A549 (cell line): ENCODE results near the gene CELF2. TPM values are rescaled to one million over a fixed set of nuclear protein-coding genes. Genes with fewer than 3 reads are reported as not detected.

Source experiments
- ATAC-seq, 2 experiments: fragments of 200-7000 bp in 1 of 2; fragments of >200 bp in 1 of 2; cut with Nextera tagmentation in 1 of 2; cut with Tn5 transposase in 1 of 2; 3 replicates each; pipeline versions ENCODE4 v1.8.0 to v1.9.1; 2018 to 2020; ENCODE audit warnings: mild to moderate bottlenecking in 1 of 2, moderate library complexity in 1 of 2
- CTCF ChIA-PET: fragments of 300-600 bp; sonication (Branson Sonifier 250); formaldehyde crosslinking; extraction: SDS; loops from one replicate; lab custom pipeline; 2021; ENCODE audit warnings: antibody characterized with exemption, inconsistent platforms; lab: Yijun Ruan, JAX
- POLR2A ChIA-PET: fragments of 350-600 bp; formaldehyde crosslinking; extraction: SDS; loops from one replicate; lab custom pipeline; 2021; ENCODE audit warnings: antibody characterized with exemption, inconsistent platforms; lab: Yijun Ruan, JAX
- DNase-seq, 2 experiments: peaks; one replicate each; pipeline versions ENCODE4 v3.0.0 to v3.0.0-alpha.2; 2011 to 2016; ENCODE audit warnings: low read depth in 1 of 2, low spot score in 1 of 2
- FAIRE-seq: peaks from 2 replicates; lab custom pipeline; 2011; peaks lifted over from hg19 to GRCh38; lab: Jason Lieb, UNC
- H3K27ac ChIP-seq, 2 experiments: fragments of >200 bp; sonication (Bioruptor Twin); formaldehyde crosslinking; 3 replicates each; pipeline ENCODE4 v1.5.1; 2016 to 2017
- H3K4me1 ChIP-seq: fragments of >200 bp; sonication (Bioruptor Twin); formaldehyde crosslinking; 3 replicates; pipeline ENCODE4 v1.6.1; 2016
- H3K4me2 ChIP-seq: fragments of >200 bp; sonication (Bioruptor Twin); formaldehyde crosslinking; 3 replicates; pipeline ENCODE4 v1.6.1; 2016
- H3K4me3 ChIP-seq: fragments of >200 bp; sonication (Bioruptor Twin); formaldehyde crosslinking; 3 replicates; pipeline ENCODE4 v1.5.1; 2016
- H3K9me3 ChIP-seq: fragments of >200 bp; sonication (Bioruptor Twin); formaldehyde crosslinking; 3 replicates; pipeline ENCODE4 v1.6.1; 2016
- CBX2 ChIP-seq: fragments of 200-600 bp; sonication (generic); IDR thresholded peaks from 2 replicates; pipeline ENCODE4 v1.6.1; 2016; ENCODE audit warnings: low read depth, mild to moderate bottlenecking, borderline replicate concordance
- CBX8 ChIP-seq: fragments of 200-600 bp; sonication (generic); IDR thresholded peaks from 2 replicates; pipeline ENCODE4 v1.6.1; 2016
- CEBPB ChIP-seq, 2 experiments: fragments of >200 bp in 1 of 2; sonication (Bioruptor Twin) in 1 of 2; formaldehyde crosslinking in 1 of 2; IDR thresholded peaks; 2 replicates each; pipeline ENCODE4 v1.6.1; 2012 to 2016
- CHD2 ChIP-seq: fragments of 150-350 bp; IDR thresholded peaks from 2 replicates; pipeline ENCODE4 v1.6.1; 2014; ENCODE audit warnings: low read length; ENCODE audit not compliant: partially characterized antibody
- CHD4 ChIP-seq: fragments of 200-600 bp; sonication (generic); IDR thresholded peaks from 2 replicates; pipeline ENCODE4 v1.6.1; 2016; ENCODE audit warnings: antibody characterized with exemption, mild to moderate bottlenecking, borderline replicate concordance
- FOSB ChIP-seq: fragments of 250-450 bp; sonication (Bioruptor Pico); IDR thresholded peaks from 2 replicates; pipeline ENCODE4 v1.5.0; 2020; ENCODE audit warnings: mild to moderate bottlenecking, moderate library complexity
- FOSL2 ChIP-seq, 2 experiments: fragments of 450-650 bp in 1 of 2; fragments of >200 bp in 1 of 2; sonication (Bioruptor Twin) in 1 of 2; formaldehyde crosslinking; IDR thresholded peaks; 2 replicates each; pipeline versions ENCODE4 v1.5.0 to v1.6.1; 2016 to 2020; ENCODE audit warnings: mild to moderate bottlenecking in 1 of 2, moderate library complexity in 1 of 2
- GATA3 ChIP-seq: IDR thresholded peaks from 2 replicates; pipeline ENCODE4 v1.6.1; 2012; ENCODE audit warnings: borderline replicate concordance
- HOXB13 ChIP-seq: fragments of 250-450 bp; sonication (Bioruptor Pico); IDR thresholded peaks from 2 replicates; pipeline ENCODE4 v1.5.0; 2020; ENCODE audit warnings: low read depth, mild to moderate bottlenecking, moderate library complexity
- HOXB5 ChIP-seq: fragments of 250-450 bp; sonication (Bioruptor Pico); IDR thresholded peaks from 2 replicates; pipeline ENCODE4 v1.5.0; 2020; ENCODE audit warnings: mild to moderate bottlenecking, moderate library complexity
- KDM5A ChIP-seq: fragments of 200-600 bp; sonication (generic); IDR thresholded peaks from 2 replicates; pipeline ENCODE4 v1.6.1; 2016; ENCODE audit warnings: antibody characterized with exemption, mild to moderate bottlenecking
- MAFK ChIP-seq: fragments of 450-650 bp; IDR thresholded peaks from 2 replicates; pipeline ENCODE4 v1.6.1; 2014; ENCODE audit not compliant: partially characterized antibody
- MYC ChIP-seq: IDR thresholded peaks from 2 replicates; pipeline ENCODE4 v1.6.1; 2012; ENCODE audit warnings: mild to moderate bottlenecking, inconsistent platforms, low read length, improper control_type of control experiment, borderline replicate concordance
- PHF8 ChIP-seq: fragments of 200-600 bp; sonication (generic); IDR thresholded peaks from 2 replicates; pipeline ENCODE4 v1.6.1; 2016; ENCODE audit warnings: low read depth, mild to moderate bottlenecking, antibody characterized with exemption, moderate library complexity, borderline replicate concordance
- POLR2A ChIP-seq: IDR thresholded peaks from 2 replicates; pipeline ENCODE4 v1.6.1; 2012; ENCODE audit warnings: mild to moderate bottlenecking, low read length
- RARB ChIP-seq: fragments of 250-450 bp; sonication (Bioruptor Pico); IDR thresholded peaks from 2 replicates; pipeline ENCODE4 v1.8.0; 2021; ENCODE audit warnings: mild to moderate bottlenecking, moderate library complexity
- RCOR1 ChIP-seq: fragments of 150-350 bp; IDR thresholded peaks from 2 replicates; pipeline ENCODE4 v1.6.1; 2014; ENCODE audit warnings: antibody characterized with exemption, low read length, low read depth
- RFX5 ChIP-seq: fragments of 450-650 bp; IDR thresholded peaks from 2 replicates; pipeline ENCODE4 v1.7.1; 2014; ENCODE audit warnings: antibody characterized with exemption, mild to moderate bottlenecking, moderate library complexity
- RNF2 ChIP-seq: fragments of 200-600 bp; sonication (generic); IDR thresholded peaks from 2 replicates; pipeline ENCODE4 v1.6.1; 2016; ENCODE audit warnings: low read depth, mild to moderate bottlenecking, antibody characterized with exemption, moderate library complexity, borderline replicate concordance
- SMC3 ChIP-seq: fragments of >200 bp; sonication (Bioruptor Twin); formaldehyde crosslinking; IDR thresholded peaks from 3 replicates; pipeline ENCODE4 v1.6.1; 2018; ENCODE audit warnings: inconsistent platforms
- TFCP2L1 ChIP-seq: fragments of 250-450 bp; sonication (Bioruptor Pico); IDR thresholded peaks from 2 replicates; pipeline ENCODE4 v1.5.0; 2021; ENCODE audit warnings: mild to moderate bottlenecking
- ZFP36 ChIP-seq: fragments of 450-650 bp; IDR thresholded peaks from 2 replicates; pipeline ENCODE4 v1.6.1; 2014; ENCODE audit warnings: borderline replicate concordance; ENCODE audit not compliant: partially characterized antibody
- WGBS: methylation state at CpG from one replicate; pipeline ENCODE4 v1.1.6; 2017; ENCODE audit errors: missing lambda C conversion rate; 5-methylcytosine and 5-hydroxymethylcytosine counted together
- polyA plus RNA-seq, 4 experiments: library from polyadenylated mRNA; depleted of rRNA in 3 of 4; stranded (reverse); fragments of >200 nt; fragmentation: RNase III in 1 of 4; extraction: RNeasy Plus Mini Kit Qiagen cat#74134 plus additional on column Dnase treatment in 1 of 4; gene quantifications; 2 replicates in 3 of 4; 3 replicates in 1 of 4; pipeline ENCODE4 v1.2.3, GENCODE V29; 2011 to 2017
- TF ChIP-seq, protein P1 (sequence below): IDR thresholded peaks from 2 replicates; pipeline ENCODE4 v1.6.1; 2012
- TF ChIP-seq, protein P2 (sequence below): fragments of >200 bp; sonication (Bioruptor Twin); formaldehyde crosslinking; IDR thresholded peaks from 2 replicates; pipeline ENCODE4 v1.6.1; 2016
- TF ChIP-seq, protein P3 (sequence below): IDR thresholded peaks from 2 replicates; pipeline ENCODE4 v1.6.1; 2012; ENCODE audit warnings: low read depth, borderline replicate concordance
- TF ChIP-seq, protein P4 (sequence below): fragments of 150-350 bp; IDR thresholded peaks from 2 replicates; pipeline ENCODE4 v1.6.1; 2014; ENCODE audit warnings: low read depth, mild to moderate bottlenecking, low read length
- TF ChIP-seq, protein P5 (sequence below): fragments of 250-450 bp; sonication (Bioruptor Pico); IDR thresholded peaks from 2 replicates; pipeline ENCODE4 v1.5.0; 2020; ENCODE audit warnings: low read depth, mild to moderate bottlenecking, moderate library complexity

The CELF2 gene
- polyA plus RNA-seq, 2 of the 4 experiments (the other 2 are of a cell fraction), result 0.01 to 0.03 TPM

DNA sequence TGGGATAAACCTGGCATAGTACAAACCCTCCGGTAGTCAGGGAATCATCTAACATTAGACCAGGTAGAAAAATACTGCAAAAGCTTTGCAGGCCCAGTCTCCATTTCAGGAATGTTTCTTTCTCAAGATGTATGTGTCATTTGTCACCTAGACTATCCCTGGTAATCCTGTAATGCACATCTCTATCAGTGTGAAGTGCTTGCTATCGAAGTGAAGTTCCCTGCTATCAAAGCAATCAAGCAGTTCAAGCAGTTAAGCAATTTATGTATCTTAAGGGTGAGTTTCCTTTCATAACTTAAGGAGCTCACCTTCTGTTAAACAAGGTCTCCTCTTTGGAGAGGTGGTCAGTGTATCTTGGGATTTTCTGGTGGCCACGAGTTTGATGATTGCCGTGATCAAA is 47.2 kb downstream of the CELF2 start:
- ChIA-PET CTCF (no interaction called here), POLR2A (no interaction called here)
- no peak for DNase-seq
- FAIRE-seq, result no peak
- H3K27ac ChIP-seq, result no peak overlapping the region
- no peak overlapping the region for H3K4me2 ChIP-seq
- TF ChIP-seq, protein P1, sequence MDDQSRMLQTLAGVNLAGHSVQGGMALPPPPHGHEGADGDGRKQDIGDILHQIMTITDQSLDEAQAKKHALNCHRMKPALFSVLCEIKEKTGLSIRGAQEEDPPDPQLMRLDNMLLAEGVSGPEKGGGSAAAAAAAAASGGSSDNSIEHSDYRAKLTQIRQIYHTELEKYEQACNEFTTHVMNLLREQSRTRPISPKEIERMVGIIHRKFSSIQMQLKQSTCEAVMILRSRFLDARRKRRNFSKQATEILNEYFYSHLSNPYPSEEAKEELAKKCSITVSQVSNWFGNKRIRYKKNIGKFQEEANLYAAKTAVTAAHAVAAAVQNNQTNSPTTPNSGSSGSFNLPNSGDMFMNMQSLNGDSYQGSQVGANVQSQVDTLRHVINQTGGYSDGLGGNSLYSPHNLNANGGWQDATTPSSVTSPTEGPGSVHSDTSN, result no peak
- TF ChIP-seq KDM5A (no peak), CBX8 (no peak)
- TF ChIP-seq, protein P2, sequence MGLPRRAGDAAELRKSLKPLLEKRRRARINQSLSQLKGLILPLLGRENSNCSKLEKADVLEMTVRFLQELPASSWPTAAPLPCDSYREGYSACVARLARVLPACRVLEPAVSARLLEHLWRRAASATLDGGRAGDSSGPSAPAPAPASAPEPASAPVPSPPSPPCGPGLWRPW, result no peak
- TF ChIP-seq, protein P3, sequence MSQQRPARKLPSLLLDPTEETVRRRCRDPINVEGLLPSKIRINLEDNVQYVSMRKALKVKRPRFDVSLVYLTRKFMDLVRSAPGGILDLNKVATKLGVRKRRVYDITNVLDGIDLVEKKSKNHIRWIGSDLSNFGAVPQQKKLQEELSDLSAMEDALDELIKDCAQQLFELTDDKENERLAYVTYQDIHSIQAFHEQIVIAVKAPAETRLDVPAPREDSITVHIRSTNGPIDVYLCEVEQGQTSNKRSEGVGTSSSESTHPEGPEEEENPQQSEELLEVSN, result no peak
- TF ChIP-seq, protein P4, sequence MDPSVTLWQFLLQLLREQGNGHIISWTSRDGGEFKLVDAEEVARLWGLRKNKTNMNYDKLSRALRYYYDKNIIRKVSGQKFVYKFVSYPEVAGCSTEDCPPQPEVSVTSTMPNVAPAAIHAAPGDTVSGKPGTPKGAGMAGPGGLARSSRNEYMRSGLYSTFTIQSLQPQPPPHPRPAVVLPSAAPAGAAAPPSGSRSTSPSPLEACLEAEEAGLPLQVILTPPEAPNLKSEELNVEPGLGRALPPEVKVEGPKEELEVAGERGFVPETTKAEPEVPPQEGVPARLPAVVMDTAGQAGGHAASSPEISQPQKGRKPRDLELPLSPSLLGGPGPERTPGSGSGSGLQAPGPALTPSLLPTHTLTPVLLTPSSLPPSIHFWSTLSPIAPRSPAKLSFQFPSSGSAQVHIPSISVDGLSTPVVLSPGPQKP, result no peak
- no peaks in the 10 kb centered on the region for H3K9me3 ChIP-seq
- 2% methylated on average over 4 of the region's 4 CpGs for WGBS
- H3K4me3 ChIP-seq, result no peak overlapping the region
- ATAC-seq, result no peak
- no peaks in the 10 kb centered on the region for H3K4me1 ChIP-seq

DNA sequence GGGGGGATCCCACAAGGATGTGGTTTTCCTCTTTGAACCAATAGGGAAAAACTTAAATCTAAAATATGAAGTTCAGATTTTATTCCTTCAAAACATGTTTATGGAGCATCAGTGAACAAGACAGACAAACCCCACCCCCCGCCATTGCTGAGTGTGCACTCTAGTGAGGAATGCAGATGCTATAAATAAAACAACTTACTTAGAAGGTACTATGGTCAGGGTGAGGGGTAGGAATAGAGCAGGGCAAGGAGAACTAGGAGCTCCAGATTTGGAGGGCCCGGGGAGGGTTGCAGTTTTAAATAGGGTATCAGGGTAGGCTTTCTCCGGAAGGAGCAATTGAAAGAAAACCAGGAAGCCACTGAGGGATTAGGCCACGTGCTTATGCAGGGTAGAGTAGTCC is 47.9 kb downstream of the CELF2 start:
- no peak for TF ChIP-seq HOXB13
- no peak for TF ChIP-seq POLR2A
- TF ChIP-seq MAFK, result no peak
- no peak for TF ChIP-seq CHD4
- TF ChIP-seq KDM5A, result no peak
- no peak for TF ChIP-seq CHD2
- TF ChIP-seq RARB, result no peak
- no peak for TF ChIP-seq ZFP36
- no peak for TF ChIP-seq FOSB (CRISPR knock-in tag)
- no peak for TF ChIP-seq CEBPB (IDR thresholded peaks at IDR 0.05)
- TF ChIP-seq GATA3, result no peak
- TF ChIP-seq RNF2, result no peak
- TF ChIP-seq SMC3, result no peak
- TF ChIP-seq FOSL2 (IDR thresholded peaks at IDR 0.05), result no peak
- no peak for TF ChIP-seq FOSL2 (CRISPR knock-in tag; IDR thresholded peaks at IDR 0.05)
- TF ChIP-seq, protein P5, sequence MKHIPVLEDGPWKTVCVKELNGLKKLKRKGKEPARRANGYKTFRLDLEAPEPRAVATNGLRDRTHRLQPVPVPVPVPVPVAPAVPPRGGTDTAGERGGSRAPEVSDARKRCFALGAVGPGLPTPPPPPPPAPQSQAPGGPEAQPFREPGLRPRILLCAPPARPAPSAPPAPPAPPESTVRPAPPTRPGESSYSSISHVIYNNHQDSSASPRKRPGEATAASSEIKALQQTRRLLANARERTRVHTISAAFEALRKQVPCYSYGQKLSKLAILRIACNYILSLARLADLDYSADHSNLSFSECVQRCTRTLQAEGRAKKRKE (CRISPR knock-in tag), result no peak
- CTCF ChIA-PET, result no interaction called here
- no peak for FAIRE-seq
- DNase-seq, result no peak
- H3K9me3 ChIP-seq, result no peaks in the 10 kb centered on the region
- WGBS, result 31% methylated on average over 4 of the region's 4 CpGs
- no peak for ATAC-seq
- POLR2A ChIA-PET, result no interaction called here
- H3K27ac ChIP-seq, result no peak overlapping the region
- H3K4me2 ChIP-seq, result no peak overlapping the region
- H3K4me1 ChIP-seq, result no peaks in the 10 kb centered on the region
- no peak overlapping the region for H3K4me3 ChIP-seq

DNA sequence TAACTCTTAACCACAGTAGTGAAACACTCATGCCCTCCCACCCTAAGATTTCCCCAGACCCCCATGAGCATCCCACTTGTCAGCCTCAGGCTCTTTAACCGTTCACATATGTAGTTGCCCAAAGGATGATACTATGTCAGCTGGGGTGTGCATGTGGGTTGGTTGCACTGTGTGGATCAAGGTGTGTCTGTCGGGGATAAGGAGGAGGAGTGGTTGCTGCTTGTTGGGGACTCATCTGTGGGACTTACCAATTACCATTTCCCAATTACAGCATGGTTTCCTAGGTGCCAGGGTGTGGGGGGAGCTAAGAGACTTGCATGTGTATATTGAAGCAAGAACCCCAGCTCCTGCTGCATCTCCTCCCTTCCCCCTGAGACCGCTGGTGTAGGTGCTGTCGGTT is 48.8 kb downstream of the CELF2 start:
- FAIRE-seq (no peak), ATAC-seq (no peak), DNase-seq (no peak)
- ChIA-PET POLR2A (no interaction called here), CTCF (interaction anchor here (1.0 kb wide), 1 partner anchor 22 kb away, joined by 3 read pairs; no protein-coding TSS in a partner anchor)
- H3K4me1 ChIP-seq, result no peaks in the 10 kb centered on the region
- no peaks in the 10 kb centered on the region for H3K9me3 ChIP-seq
- no peak overlapping the region for H3K4me2 ChIP-seq
- WGBS, result 2% methylated on average over 4 of the region's 4 CpGs
- no peak overlapping the region for H3K4me3 ChIP-seq
- TF ChIP-seq CEBPB (IDR thresholded peaks at IDR 0.05), result no peak
- no peak for TF ChIP-seq RCOR1
- TF ChIP-seq TFCP2L1 (CRISPR knock-in tag), result no peak
- no peak for TF ChIP-seq RFX5
- TF ChIP-seq FOSL2 (IDR thresholded peaks at IDR 0.05), result no peak
- TF ChIP-seq FOSL2 (CRISPR knock-in tag; IDR thresholded peaks at IDR 0.05), result no peak
- no peak for TF ChIP-seq CBX2
- TF ChIP-seq, protein P1, result no peak
- no peak for TF ChIP-seq MYC
- no peak for TF ChIP-seq HOXB5 (CRISPR knock-in tag)
- TF ChIP-seq PHF8, result no peak
- H3K27ac ChIP-seq, result no peak overlapping the region
